Liver (tissue), 9 donors: Measurements from ENCODE around the gene ASTN1. TPM values are rescaled to one million over a fixed set of nuclear protein-coding genes. Genes with fewer than 3 reads are reported as not detected.

ENCODE experiments used
- DNase-seq: peaks from one replicate; pipeline ENCODE4 v3.0.0-alpha.2; 2017; ENCODE audit warnings: low spot score
- H3K27ac ChIP-seq, 2 donors: one replicate each; pipeline ENCODE4 v1.7.0; 2013; ENCODE audit warnings: inconsistent platforms in 2 of 2, low read length in 2 of 2, control low read depth in 1 of 2, low read depth in 1 of 2, mild to moderate bottlenecking in 1 of 2
- H3K27me3 ChIP-seq, 4 donors: one replicate each; pipeline versions ENCODE4 v1.6.1 to v1.7.0; 2013; ENCODE audit warnings: low read length in 3 of 4, inconsistent platforms in 1 of 4, mild to moderate bottlenecking in 1 of 4, moderate library complexity in 1 of 4; ENCODE audit not compliant: control insufficient read depth in 4 of 4, insufficient read depth in 4 of 4
- H3K36me3 ChIP-seq, 4 donors: one replicate each; pipeline versions ENCODE4 v1.6.1 to v1.7.0; 2013; ENCODE audit warnings: low read length in 3 of 4, mild to moderate bottlenecking in 3 of 4, low read depth in 1 of 4, moderate library complexity in 1 of 4; ENCODE audit not compliant: control insufficient read depth in 4 of 4, insufficient read depth in 3 of 4
- H3K4me1 ChIP-seq, 4 donors: one replicate each; pipeline versions ENCODE4 v1.6.1 to v1.7.0; 2013; ENCODE audit warnings: low read length in 3 of 4, mild to moderate bottlenecking in 3 of 4, moderate library complexity in 1 of 4; ENCODE audit not compliant: control insufficient read depth in 4 of 4, insufficient read depth in 4 of 4
- H3K4me3 ChIP-seq, 3 donors: one replicate each; pipeline versions ENCODE4 v1.6.1 to v1.7.0; 2013; ENCODE audit warnings: low read length in 3 of 3, control low read depth in 1 of 3, low read depth in 1 of 3, mild to moderate bottlenecking in 1 of 3
- H3K9ac ChIP-seq, 2 donors: one replicate each; pipeline ENCODE4 v1.7.0; 2013; ENCODE audit warnings: low read length in 2 of 2, mild to moderate bottlenecking in 2 of 2, moderate library complexity in 2 of 2, control low read depth in 1 of 2, low read depth in 1 of 2
- H3K9me3 ChIP-seq, 4 donors: one replicate each; pipeline versions ENCODE4 v1.6.1 to v1.7.0; 2013; ENCODE audit warnings: low read length in 3 of 4; ENCODE audit not compliant: control insufficient read depth in 4 of 4
- EGR1 ChIP-seq, 2 donors: IDR thresholded peaks; 2 replicates each; pipeline ENCODE4 v1.6.1; 2016 to 2018; ENCODE audit warnings: antibody characterized with exemption in 2 of 2, low read depth in 2 of 2
- FOXA1 ChIP-seq: IDR thresholded peaks from 2 replicates; pipeline ENCODE4 v1.6.1; 2016; ENCODE audit warnings: antibody characterized with exemption
- FOXA2 ChIP-seq: IDR thresholded peaks from 2 replicates; pipeline ENCODE4 v1.6.1; 2016; ENCODE audit warnings: antibody characterized with exemption
- GABPA ChIP-seq, 2 donors: IDR thresholded peaks in 1 of 2; conservative IDR thresholded peaks in 1 of 2; 2 replicates each; pipeline ENCODE4 v1.6.1; 2016; ENCODE audit warnings: antibody characterized with exemption in 2 of 2, mild to moderate bottlenecking in 1 of 2, moderate library complexity in 1 of 2
- HNF4A ChIP-seq, 2 donors: conservative IDR thresholded peaks; 2 replicates each; pipeline ENCODE4 v1.6.1; 2016; ENCODE audit warnings: antibody characterized with exemption in 2 of 2, mild to moderate bottlenecking in 2 of 2
- HNF4G ChIP-seq: IDR thresholded peaks from 2 replicates; pipeline ENCODE4 v1.6.1; 2016; ENCODE audit warnings: antibody characterized with exemption
- JUND ChIP-seq, 2 donors: IDR thresholded peaks; 2 replicates each; pipeline ENCODE4 v1.6.1; 2016; ENCODE audit warnings: antibody characterized with exemption in 2 of 2
- NR2F2 ChIP-seq: IDR thresholded peaks from 2 replicates; pipeline ENCODE4 v1.6.1; 2016; ENCODE audit warnings: antibody characterized with exemption
- RAD21 ChIP-seq, 2 donors: IDR thresholded peaks; 2 replicates each; pipeline ENCODE4 v1.6.1; 2016; ENCODE audit warnings: antibody characterized with exemption in 2 of 2, mild to moderate bottlenecking in 2 of 2
- RXRA ChIP-seq, 2 donors: IDR thresholded peaks; 2 replicates each; pipeline ENCODE4 v1.6.1; 2017 to 2018; ENCODE audit warnings: antibody characterized with exemption in 2 of 2, mild to moderate bottlenecking in 1 of 2
- SP1 ChIP-seq: IDR thresholded peaks from 2 replicates; pipeline ENCODE4 v1.6.1; 2018; ENCODE audit warnings: antibody characterized with exemption, mild to moderate bottlenecking
- TAF1 ChIP-seq: conservative IDR thresholded peaks from 2 replicates; pipeline ENCODE4 v1.6.1; 2016; ENCODE audit warnings: antibody characterized with exemption, mild to moderate bottlenecking
- YY1 ChIP-seq: IDR thresholded peaks from 2 replicates; pipeline ENCODE4 v1.6.1; 2016; ENCODE audit warnings: antibody characterized with exemption, mild to moderate bottlenecking
- WGBS: extraction: QIAGEN DNeasy Blood & Tissue Kit; methylation state at CpG from one replicate; pipeline ENCODE4 v1.1.7; 2013; 5-methylcytosine and 5-hydroxymethylcytosine counted together
- polyA plus RNA-seq, 2 donors: library from polyadenylated mRNA; stranded (reverse) in 1 of 2; unstranded in 1 of 2; fragments of 200-250 nt in 1 of 2; fragments of >200 nt in 1 of 2; fragmentation: Nextera tagmentation in 1 of 2; extraction: Ambion mirVana in 1 of 2; gene quantifications; one replicate each; pipeline versions ENCODE4 v1.2.1 to v1.2.3, GENCODE V29; 2013 to 2015
- total RNA-seq, 2 donors: library from RNA; depleted of rRNA; stranded (reverse); fragments of >200 nt; gene quantifications; one replicate each; pipeline ENCODE4 v1.2.3, GENCODE V29; 2014
- TF ChIP-seq, protein P1 (sequence below): IDR thresholded peaks from 2 replicates; pipeline ENCODE4 v1.6.1; 2016; ENCODE audit warnings: antibody characterized with exemption
- TF ChIP-seq, protein P2 (sequence below): fragments of 150-350 bp; IDR thresholded peaks from 2 replicates; pipeline ENCODE4 v1.5.1; 2017; ENCODE audit warnings: improper control_type of control experiment, low read depth, low read length; ENCODE audit not compliant: missing input control
- TF ChIP-seq, protein P3 (sequence below): IDR thresholded peaks from 2 replicates; pipeline ENCODE4 v1.6.1; 2016; ENCODE audit warnings: antibody characterized with exemption
- TF ChIP-seq, protein P4 (sequence below): IDR thresholded peaks from 2 replicates; pipeline ENCODE4 v1.6.1; 2016; ENCODE audit warnings: antibody characterized with exemption, mild to moderate bottlenecking
- donor health status: healthy.
- donor health status: healthy.
- donor health status: healthy.
- donor health status: healthy.
- donor health status: healthy.

The ASTN1 gene
- total and polyA plus RNA-seq, 4 donors = 0.10 to 0.28 (median 0.18) TPM

DNA sequence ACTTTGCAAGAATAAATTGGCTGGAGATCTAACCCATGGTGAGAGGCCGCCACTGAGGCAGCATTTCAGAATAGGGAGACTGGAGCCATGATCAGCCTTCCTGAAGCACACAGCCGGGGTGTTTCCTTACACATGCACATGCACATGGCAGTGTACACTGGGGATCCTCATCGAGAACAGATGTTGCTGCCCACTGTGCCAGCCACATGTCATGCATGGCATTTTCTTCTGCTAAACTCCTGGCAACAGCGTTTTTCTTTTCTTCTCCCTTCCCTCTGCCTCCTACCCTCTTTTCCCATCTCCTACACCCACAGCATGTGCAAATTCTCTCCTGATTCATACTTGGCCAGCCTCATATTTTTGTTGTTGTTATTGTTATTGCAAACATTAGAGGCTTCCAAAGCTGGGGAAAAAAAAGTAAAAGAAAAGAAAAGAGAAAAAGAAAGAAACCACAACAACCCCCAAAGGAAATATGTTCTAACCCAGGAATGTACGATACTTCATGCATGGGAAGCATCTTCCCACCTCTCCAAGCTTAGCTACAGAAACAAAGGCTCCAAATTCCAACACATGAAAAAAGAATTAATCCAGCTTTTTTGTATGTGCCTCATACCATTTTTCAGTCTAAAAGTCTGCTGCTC is 344.0 kb downstream of the ASTN1 start:
- H3K27me3 ChIP-seq = no peaks in the 10 kb centered on the region
- H3K9ac ChIP-seq = no peak overlapping the region
- H3K4me3 ChIP-seq = no peak overlapping the region
- no peaks in the 10 kb centered on the region for H3K36me3 ChIP-seq
- H3K4me1 ChIP-seq = no peaks in the 10 kb centered on the region
- no peak overlapping the region for H3K27ac ChIP-seq
- WGBS = 84% methylated on average over 5 of the region's 5 CpGs
- TF ChIP-seq SP1 = no peak
- TF ChIP-seq, protein P1, sequence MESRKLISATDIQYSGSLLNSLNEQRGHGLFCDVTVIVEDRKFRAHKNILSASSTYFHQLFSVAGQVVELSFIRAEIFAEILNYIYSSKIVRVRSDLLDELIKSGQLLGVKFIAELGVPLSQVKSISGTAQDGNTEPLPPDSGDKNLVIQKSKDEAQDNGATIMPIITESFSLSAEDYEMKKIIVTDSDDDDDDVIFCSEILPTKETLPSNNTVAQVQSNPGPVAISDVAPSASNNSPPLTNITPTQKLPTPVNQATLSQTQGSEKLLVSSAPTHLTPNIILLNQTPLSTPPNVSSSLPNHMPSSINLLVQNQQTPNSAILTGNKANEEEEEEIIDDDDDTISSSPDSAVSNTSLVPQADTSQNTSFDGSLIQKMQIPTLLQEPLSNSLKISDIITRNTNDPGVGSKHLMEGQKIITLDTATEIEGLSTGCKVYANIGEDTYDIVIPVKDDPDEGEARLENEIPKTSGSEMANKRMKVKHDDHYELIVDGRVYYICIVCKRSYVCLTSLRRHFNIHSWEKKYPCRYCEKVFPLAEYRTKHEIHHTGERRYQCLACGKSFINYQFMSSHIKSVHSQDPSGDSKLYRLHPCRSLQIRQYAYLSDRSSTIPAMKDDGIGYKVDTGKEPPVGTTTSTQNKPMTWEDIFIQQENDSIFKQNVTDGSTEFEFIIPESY = no peak
- no peak for TF ChIP-seq HNF4G
- TF ChIP-seq NR2F2 = no peak
- TF ChIP-seq EGR1 (IDR thresholded peaks at IDR 0.05; ENCODE audit: low read depth in 2 of 2) = no peak
- TF ChIP-seq RAD21 (IDR thresholded peaks at IDR 0.05) = no peak
- TF ChIP-seq, protein P2, sequence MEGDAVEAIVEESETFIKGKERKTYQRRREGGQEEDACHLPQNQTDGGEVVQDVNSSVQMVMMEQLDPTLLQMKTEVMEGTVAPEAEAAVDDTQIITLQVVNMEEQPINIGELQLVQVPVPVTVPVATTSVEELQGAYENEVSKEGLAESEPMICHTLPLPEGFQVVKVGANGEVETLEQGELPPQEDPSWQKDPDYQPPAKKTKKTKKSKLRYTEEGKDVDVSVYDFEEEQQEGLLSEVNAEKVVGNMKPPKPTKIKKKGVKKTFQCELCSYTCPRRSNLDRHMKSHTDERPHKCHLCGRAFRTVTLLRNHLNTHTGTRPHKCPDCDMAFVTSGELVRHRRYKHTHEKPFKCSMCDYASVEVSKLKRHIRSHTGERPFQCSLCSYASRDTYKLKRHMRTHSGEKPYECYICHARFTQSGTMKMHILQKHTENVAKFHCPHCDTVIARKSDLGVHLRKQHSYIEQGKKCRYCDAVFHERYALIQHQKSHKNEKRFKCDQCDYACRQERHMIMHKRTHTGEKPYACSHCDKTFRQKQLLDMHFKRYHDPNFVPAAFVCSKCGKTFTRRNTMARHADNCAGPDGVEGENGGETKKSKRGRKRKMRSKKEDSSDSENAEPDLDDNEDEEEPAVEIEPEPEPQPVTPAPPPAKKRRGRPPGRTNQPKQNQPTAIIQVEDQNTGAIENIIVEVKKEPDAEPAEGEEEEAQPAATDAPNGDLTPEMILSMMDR = no peak
- TF ChIP-seq FOXA2 = no peak
- no peak for TF ChIP-seq RXRA (IDR thresholded peaks at IDR 0.05)
- TF ChIP-seq HNF4A (conservative IDR thresholded peaks at IDR 0.05) = no peak
- TF ChIP-seq TAF1 = no peak
- no peaks in the 10 kb centered on the region for H3K9me3 ChIP-seq
- DNase-seq = no peak

DNA sequence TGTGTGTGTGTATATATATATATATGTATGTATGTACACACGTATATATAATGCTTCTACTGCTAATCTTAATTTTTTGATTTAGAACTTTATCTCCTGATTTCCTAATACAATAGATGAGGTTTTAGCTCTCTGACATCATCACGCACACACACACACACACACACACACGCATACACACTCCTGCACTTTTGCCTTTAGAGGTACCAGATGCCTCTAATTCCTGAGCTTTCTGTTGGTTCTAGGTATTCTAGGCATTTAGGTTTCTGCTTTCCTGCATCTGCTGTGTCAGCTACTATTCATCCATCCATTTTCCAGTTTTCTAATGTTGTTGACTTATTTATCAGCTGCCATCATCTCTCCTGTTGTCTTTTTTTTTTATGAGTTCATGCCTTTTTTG is 348.3 kb downstream of the ASTN1 start:
- WGBS = 96% methylated on average over 3 of the region's 3 CpGs
- no peak overlapping the region for H3K9ac ChIP-seq
- DNase-seq = no peak
- H3K9me3 ChIP-seq = no peaks in the 10 kb centered on the region
- H3K27me3 ChIP-seq = no peaks in the 10 kb centered on the region
- H3K27ac ChIP-seq = no peak overlapping the region
- H3K4me3 ChIP-seq = no peak overlapping the region
- TF ChIP-seq, protein P3, sequence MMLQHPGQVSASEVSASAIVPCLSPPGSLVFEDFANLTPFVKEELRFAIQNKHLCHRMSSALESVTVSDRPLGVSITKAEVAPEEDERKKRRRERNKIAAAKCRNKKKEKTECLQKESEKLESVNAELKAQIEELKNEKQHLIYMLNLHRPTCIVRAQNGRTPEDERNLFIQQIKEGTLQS = no peak
- TF ChIP-seq RAD21 (IDR thresholded peaks at IDR 0.05) = no peak
- no peak for TF ChIP-seq HNF4G
- no peak for TF ChIP-seq RXRA (IDR thresholded peaks at IDR 0.05)
- TF ChIP-seq JUND (IDR thresholded peaks at IDR 0.05) = no peak
- TF ChIP-seq HNF4A (conservative IDR thresholded peaks at IDR 0.05) = no peak
- TF ChIP-seq, protein P1 = no peak
- TF ChIP-seq, protein P4, sequence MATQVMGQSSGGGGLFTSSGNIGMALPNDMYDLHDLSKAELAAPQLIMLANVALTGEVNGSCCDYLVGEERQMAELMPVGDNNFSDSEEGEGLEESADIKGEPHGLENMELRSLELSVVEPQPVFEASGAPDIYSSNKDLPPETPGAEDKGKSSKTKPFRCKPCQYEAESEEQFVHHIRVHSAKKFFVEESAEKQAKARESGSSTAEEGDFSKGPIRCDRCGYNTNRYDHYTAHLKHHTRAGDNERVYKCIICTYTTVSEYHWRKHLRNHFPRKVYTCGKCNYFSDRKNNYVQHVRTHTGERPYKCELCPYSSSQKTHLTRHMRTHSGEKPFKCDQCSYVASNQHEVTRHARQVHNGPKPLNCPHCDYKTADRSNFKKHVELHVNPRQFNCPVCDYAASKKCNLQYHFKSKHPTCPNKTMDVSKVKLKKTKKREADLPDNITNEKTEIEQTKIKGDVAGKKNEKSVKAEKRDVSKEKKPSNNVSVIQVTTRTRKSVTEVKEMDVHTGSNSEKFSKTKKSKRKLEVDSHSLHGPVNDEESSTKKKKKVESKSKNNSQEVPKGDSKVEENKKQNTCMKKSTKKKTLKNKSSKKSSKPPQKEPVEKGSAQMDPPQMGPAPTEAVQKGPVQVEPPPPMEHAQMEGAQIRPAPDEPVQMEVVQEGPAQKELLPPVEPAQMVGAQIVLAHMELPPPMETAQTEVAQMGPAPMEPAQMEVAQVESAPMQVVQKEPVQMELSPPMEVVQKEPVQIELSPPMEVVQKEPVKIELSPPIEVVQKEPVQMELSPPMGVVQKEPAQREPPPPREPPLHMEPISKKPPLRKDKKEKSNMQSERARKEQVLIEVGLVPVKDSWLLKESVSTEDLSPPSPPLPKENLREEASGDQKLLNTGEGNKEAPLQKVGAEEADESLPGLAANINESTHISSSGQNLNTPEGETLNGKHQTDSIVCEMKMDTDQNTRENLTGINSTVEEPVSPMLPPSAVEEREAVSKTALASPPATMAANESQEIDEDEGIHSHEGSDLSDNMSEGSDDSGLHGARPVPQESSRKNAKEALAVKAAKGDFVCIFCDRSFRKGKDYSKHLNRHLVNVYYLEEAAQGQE = no peak
- TF ChIP-seq, protein P2 = no peak
- TF ChIP-seq TAF1 = no peak
- TF ChIP-seq FOXA1 = no peak
- no peak for TF ChIP-seq EGR1 (IDR thresholded peaks at IDR 0.05; ENCODE audit: low read depth in 2 of 2)
- no peak for TF ChIP-seq YY1
- no peak for TF ChIP-seq SP1
- TF ChIP-seq NR2F2 = no peak
- no peak for TF ChIP-seq FOXA2
- TF ChIP-seq GABPA (IDR thresholded peaks at IDR 0.05 in 1 of 2, conservative IDR thresholded peaks at IDR 0.05 in 1 of 2) = no peak
- H3K4me1 ChIP-seq = no peaks in the 10 kb centered on the region
- H3K36me3 ChIP-seq = no peaks in the 10 kb centered on the region
